GM19452 (cell line): ENCODE data around the gene KIF6.

Experiments used
- ATAC-seq: cut with Tn5 transposase; IDR thresholded peaks from one replicate; pipeline ENCODE4 v1.9.1; 2021; ENCODE audit not compliant: unreplicated experiment

The KIF6 gene

GRCh38 chr6:39425346-39426072 is 299.7 kb downstream of the KIF6 start:
- no peak for ATAC-seq

GRCh38 chr6:39424831-39425230 is 300.4 kb downstream of the KIF6 start:
- ATAC-seq: no peak

DNA sequence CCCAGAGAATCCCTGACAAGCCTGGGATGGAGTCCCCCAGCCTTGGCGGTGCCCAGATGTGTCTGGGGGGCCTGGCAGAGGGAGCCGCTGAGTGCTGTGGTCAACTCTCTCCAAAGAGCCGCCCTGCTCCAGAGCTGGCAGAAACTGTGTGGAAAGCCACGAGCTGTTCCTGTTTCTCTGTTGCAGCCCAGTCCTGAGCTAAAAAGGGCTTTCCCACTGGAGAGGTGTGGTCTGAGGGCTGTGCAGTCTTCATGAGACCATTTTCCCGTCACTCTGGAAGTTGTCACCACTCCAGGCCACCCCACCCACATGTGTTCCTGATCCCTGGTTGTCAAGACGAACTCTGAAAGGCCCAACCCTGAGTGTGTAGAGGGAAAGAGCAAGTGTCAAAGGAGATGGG is 303.0 kb downstream of the KIF6 start:
- ATAC-seq: no peak

- ATAC-seq: no peak
Measured at GRCh38 chr6:39421383-39422225, 303.6 kb downstream of the KIF6 start.

DNA sequence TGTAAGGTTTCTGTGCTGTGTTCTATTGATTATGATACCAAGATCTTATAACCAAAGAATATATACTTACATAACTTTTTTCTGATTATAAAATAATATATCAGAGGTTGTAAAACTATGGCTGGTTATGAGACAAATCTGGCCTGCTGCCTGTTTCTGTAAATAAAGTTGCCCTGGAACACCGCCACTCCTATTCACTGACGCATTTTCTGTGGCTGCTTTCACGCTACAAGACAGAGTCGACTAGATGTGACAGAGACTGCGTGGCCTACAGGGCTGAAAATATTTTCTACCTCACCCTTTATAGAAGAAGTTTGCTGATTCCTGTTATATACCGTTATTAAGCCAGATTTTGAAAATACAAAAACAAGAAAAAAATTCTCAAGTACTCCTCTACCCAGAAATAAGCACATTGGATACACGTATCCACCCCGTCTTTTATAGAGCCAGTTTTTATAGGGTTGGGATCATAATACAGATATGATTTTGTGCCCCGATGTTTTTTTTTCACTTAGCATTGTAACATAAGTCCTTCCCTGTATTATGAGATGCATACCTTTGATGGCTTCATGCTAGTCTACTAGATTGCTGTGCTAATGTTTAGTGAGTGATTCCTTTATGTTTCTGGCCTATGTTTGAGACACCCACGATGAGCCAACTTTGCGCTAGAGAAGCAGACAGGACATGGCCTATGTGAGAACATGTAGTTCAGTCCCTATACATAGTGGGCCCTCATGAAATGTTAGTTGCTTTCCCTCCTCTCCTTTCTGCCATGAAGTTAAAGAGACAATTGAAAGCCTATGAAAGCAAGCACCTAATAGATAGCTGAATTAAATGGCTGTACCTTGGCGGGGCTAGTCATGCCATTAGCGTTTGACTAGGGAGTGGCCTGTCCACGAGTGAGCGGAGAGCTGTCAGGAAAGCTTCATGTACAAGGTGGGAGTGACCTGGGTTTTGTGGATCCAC is 304.6 kb downstream of the KIF6 start:
- no peak for ATAC-seq

DNA sequence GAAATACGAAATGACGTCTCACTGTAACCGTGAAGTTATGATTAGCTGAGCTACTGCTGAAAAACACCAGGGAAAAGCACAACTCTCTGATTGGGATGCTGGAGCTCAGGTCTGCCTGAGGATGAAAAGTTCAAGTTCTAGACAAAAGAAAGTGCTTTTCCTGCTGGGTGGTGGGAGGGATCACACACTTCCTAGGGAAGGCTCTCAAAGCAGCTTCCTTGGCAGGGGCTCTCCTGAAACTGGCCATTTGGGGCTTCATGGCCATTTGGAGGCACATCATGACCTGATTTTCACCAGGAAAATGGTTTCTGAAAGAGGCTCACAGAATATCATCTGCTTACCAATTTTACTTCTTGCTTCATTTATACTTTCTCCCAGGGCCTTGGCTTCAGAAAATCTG is 305.6 kb downstream of the KIF6 start:
- ATAC-seq: no peak

DNA sequence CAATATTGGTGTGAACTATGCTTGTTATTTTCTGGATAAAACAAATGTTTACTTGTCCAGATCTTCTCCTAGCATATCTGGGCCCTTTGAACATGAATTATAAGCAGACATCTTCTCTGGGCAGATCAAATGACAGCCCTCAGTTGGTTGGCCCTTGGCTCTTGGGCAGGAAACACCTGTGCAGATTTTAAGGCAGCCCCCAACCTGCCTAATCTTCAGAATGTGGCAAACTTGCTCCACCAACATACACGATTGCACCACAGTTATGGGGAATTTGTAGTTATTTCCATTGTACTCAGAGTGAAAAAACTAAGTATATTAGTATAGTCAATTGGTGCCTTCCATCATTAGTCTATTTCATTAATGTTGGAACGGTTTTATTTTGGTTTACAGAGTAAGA is 307.8 kb downstream of the KIF6 start:
- ATAC-seq: no peak

DNA sequence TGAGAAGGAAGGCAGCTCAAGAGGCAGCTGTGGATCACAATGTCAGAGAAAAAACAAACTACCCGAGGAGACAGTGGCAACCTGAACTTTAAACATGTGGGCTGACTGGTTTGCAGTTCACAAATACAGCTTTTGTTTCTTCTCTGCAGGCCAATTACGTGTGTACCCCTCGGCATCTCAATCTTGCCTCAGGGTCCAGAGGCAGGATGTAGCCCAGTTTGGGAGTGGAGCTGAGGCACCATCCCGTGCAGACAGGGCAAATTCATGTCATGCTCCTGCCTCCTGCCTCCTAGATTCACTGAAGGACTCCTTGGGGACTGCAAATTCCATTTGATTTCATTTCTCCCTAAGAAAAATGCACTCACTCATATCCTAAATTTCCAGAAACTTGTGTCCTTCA is 308.5 kb downstream of the KIF6 start:
- ATAC-seq: no peak

DNA sequence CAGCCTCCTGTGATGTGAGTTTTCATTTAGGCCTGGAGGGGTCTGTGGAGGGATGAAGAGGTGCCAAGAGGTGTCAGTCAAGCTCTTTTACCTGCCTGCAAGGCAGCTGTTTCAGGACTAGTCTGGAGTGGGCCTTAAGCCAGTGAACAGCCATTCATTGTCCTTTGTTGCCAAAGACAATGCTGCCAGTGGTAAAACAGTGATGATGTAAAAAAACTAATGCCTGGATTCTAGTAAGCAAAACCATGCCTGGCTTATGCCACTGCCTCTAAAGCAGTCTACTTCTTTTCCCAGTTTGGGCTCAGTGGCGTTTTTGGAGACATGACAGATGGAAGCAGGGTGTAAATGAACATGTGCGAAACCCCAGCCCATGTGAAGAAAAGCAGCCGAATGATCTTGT is 309.2 kb downstream of the KIF6 start:
- ATAC-seq: no peak

DNA sequence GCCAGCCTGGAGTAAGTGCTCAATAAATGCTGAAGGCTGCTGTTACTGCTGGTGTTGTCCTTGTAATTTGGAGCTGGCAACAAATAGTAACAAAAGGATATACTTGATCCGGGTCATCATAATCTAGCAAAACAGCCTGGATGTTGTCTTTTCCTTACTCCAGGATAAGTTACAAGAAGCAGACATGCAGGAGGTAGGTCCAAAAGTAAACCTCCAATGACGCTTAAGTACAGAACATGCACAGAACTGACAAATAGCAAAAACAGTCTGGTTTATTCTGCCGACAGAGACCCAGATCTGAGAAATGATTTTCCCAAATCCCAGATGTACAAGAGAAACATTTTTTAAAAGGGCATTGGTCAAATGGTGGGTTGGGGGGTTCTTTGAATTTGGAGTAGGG is 309.7 kb downstream of the KIF6 start:
- ATAC-seq: no peak

DNA sequence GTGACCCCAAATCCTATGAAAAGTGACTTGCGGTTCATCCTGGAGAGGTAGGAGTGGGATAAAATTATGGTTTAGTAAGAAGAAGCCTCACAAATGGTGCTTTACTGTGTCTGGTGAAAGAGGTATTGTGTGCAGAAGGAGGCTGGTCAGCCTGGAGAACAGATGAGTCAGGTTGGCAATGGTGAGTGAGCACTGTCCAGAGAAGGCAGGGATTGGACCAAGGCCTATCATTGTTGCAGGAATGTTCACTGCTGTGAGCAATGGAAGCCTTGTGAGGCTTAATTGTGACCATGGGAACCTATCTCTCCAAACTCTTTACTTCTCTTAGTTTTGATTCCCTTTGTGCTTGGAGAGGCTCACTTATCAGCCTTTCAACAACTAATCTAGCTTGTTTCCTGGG is 313.7 kb downstream of the KIF6 start:
- no peak for ATAC-seq

GRCh38 chr6:39411001-39411400 is 314.2 kb downstream of the KIF6 start:
- no peak for ATAC-seq

- ATAC-seq: no peak
Measured at GRCh38 chr6:39409889-39410288, 315.3 kb downstream of the KIF6 start.

- peak; percentile 64 for ATAC-seq
Measured at GRCh38 chr6:39407446-39407993, 317.7 kb downstream of the KIF6 start.

DNA sequence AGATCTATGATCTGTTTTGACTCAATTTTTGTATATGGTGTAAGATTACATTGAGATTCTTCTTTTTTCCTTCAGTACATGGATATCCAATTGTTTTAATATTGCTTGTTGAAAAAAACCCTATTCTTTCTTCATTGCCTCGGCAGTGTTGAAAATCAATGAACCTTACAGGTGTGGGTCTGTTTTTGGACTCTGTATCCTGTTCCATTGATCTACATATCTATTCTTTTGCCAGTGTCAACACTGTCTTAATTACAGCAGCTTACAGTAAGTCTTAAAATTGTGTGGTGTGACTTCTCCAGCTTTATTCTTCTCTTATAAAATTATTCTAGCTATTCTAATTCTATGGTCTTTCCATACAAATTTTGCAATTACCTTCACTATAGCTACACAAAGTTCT is 320.9 kb downstream of the KIF6 start:
- no peak for ATAC-seq

DNA sequence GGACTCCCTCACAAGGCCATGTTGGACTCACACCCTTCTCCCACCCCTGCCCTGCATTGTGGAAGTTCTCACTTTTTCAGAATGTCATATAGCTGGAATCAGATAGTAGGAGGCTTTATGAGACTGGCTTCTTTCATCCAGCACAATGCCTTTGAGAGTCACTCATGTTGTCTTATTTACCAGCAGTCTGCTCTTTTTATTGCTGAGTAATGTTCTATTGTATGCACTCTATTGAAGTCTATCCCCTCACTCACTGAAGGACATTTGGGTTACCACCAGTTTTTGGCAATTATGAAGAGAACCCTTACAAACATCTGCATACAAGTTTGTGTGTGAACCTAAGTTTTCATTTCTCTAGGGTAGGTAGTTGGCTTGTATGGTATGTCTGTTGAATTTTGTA is 321.9 kb downstream of the KIF6 start:
- ATAC-seq: no peak

DNA sequence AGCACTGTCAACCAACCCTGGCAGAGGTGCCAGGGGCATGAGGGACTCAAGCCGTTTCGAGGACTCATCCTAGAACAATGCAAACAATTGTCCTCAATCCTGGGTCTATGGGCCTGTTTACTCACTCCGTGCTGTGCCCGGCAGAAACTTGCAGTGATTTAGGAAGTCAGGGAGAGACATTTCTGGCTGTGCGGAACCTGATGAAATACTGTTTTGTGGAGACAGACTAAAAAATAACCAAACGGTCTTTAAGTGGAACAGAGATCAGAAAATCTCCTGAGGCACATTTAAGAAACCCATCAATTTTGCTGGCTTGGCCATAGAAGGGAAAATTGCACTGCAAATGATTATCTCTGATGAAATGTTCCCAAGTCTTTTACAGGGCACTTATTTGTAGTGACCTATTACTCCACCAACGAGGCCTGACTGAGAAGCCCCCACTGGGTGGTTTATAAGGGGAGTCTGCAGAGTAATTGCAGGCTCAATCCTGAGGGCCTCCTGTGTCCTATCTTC is 322.9 kb downstream of the KIF6 start:
- no peak for ATAC-seq

DNA sequence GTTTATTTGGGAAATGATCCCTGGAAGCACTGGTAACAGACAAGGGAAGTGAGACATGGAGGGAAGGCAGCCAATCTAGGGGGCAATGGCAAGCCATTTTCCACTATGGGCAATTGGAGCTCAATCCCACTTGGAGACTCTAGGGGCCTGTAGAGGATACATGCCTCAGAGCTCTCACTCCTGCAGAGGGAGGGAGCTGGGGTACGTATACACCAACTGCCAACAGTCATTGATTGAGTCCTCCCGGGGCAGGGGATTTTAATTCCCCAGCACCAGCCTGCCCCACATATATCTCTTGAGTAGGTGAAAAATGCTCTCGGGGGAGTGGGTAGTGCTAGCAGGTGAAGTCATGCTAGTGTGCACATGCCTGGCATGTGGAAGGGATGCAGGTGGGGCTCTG is 323.8 kb downstream of the KIF6 start:
- no peak for ATAC-seq

DNA sequence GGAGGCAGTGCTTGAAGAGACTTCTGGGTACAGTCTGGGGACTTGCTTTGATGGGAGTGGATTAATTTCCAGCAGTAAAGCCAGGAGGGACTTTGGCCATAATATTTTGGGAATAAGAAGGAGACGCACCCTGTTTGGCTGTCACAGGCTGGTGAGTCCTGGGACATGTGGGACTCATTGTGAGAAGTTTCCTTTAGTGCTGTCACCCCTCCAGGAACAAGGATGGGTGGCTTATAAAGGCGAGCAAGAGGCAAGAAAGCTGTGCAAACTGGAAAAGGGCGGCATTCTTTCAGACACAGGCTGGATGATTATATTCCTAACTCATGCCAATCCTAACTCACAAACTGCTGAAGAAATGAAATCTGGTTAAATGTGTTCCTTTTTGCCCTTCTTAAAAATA is 325.2 kb downstream of the KIF6 start:
- ATAC-seq: no peak

DNA sequence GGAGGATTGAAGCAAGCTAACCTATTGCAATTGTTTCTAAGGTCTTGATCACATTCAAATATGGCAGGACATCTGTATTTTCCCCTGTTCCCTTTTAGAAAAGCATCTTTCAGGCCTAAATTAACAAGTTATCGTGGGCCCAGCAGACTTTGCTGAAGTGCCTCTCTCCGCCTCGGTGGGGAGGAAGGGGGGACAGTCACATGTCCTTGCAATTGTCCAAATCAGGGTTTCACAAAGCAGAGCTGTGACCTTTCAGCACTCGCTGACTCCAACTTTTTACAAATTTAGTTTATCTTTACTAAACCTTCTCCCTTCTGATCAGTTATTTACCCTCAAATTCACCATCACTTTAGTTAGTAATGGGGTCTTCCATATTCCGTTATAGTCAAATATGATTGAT is 328.4 kb downstream of the KIF6 start:
- ATAC-seq: no peak

DNA sequence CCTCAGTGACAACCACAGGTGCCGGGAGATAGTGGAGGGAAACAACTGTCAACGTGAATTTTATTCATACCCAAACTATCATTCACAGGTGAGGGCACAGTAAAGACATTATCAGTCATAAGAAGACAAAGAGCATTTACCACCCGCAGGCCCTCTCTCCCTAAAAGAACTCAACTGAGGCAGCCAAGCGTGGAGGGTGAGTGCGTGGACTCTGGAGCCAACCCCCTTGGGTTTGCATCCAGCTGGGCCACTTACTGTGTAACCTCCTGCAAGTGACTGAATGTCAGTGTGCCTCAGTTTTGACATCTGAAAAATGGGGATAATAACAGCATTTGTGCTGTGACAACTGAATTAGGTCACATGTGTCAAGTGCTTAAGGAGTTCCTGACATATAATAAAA is 332.1 kb downstream of the KIF6 start:
- no peak for ATAC-seq
